Tibial nerve (tissue), 4 donors: ENCODE measurements around the gene MAP3K1.

Experiments
- CTCF ChIP-seq, 5 experiments: fragments of 200-600 bp in 3 of 5; fragments of 450-650 bp in 2 of 5; sonication (generic) in 3 of 5; IDR thresholded peaks; one replicate each; pipeline ENCODE4 v1.5.1; 2016 to 2019; ENCODE audit warnings: antibody characterized with exemption in 5 of 5, mild to moderate bottlenecking in 3 of 5, moderate library complexity in 2 of 5
- EP300 ChIP-seq, 2 donors: sonication (generic); formaldehyde crosslinking; IDR thresholded peaks; one replicate each; pipeline ENCODE4 v1.6.1; 2017; ENCODE audit warnings: antibody characterized with exemption in 2 of 2, mild to moderate bottlenecking in 1 of 2
- POLR2A ChIP-seq, 2 donors: fragments of 450-650 bp; IDR thresholded peaks; one replicate each; pipeline ENCODE4 v1.6.1; 2017; ENCODE audit warnings: antibody characterized with exemption in 2 of 2, mild to moderate bottlenecking in 2 of 2, moderate library complexity in 2 of 2

GRCh38 chr5:56803025-56803424, 12.3 kb upstream of the MAP3K1 start:
- TF ChIP-seq CTCF (IDR thresholded peaks at IDR 0.05), result no peak
- TF ChIP-seq POLR2A (IDR thresholded peaks at IDR 0.05), result no peak
- no peak for TF ChIP-seq EP300 (IDR thresholded peaks at IDR 0.05)
